Measurements from ENCODE around the gene SCAPER. TPM values are rescaled to one million over a fixed set of nuclear protein-coding genes. Genes with fewer than 3 reads are reported as not detected.

Gene SCAPER
- total and polyA plus RNA-seq, 2 of the 4 experiments (the other 2 are of a cell fraction): 2.9 to 9.7 TPM

DNA sequence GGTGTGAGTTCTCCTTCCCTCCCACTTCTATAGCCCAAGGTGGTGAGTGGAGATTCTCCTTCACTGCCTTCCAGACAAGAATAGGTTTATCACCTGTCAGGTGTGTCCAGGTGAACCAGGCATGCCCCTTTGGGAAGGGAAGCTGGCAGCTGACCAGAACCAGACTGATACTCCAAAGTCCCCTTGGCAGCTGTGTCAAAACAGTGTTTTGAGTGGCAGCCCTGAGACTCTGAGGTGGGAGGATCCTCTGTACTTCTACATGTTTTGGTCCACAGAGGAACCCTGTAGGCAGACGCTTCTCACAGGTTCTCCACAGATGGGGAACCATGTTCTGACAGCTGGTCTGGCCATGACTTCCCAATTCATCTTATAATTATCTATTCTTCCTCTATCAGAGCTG is 538.4 kb downstream of the SCAPER start:
- no peaks in the 10 kb centered on the region; the same call in 1 of the 2 replicates for H3K4me1 ChIP-seq (ENCODE audit: control insufficient read depth, insufficient read depth, low read length)
- H3K27ac ChIP-seq (ENCODE audit: insufficient read depth, low read length): no peak overlapping the region
- H4K20me1 ChIP-seq (ENCODE audit: insufficient read depth, low read length): no peaks in the 10 kb centered on the region
- H2AK5ac ChIP-seq (ENCODE audit: low read depth, low read length): no peak overlapping the region
- no CpG with 5 or more reads among the region's 1 CpG for WGBS, 2 experiments (ENCODE audit: extremely low coverage in 2 of 2, insufficient read length in 1 of 2)
- no peak for ATAC-seq (ENCODE audit: low read depth)
- intact Hi-C loops (cut with micrococcal nuclease): no loop called here
- H3K4me3 ChIP-seq (ENCODE audit: insufficient read depth, low read depth, low read length): no peak overlapping the region
- peaks cover 3% of the 10 kb centered on the region; the same call in 1 of the 2 replicates for H3K9me1 ChIP-seq (ENCODE audit: insufficient read depth, low read length)
- no peak overlapping the region for H3K18ac ChIP-seq (ENCODE audit: low read depth, low read length)
- dilution Hi-C loops (cut with HindIII; ENCODE audit: low sequenced_read_pairs, unreplicated experiment): no loop called here
- no peak overlapping the region for H3K4me2 ChIP-seq (ENCODE audit: low read depth, low read length)
- no peak overlapping the region for H2AK9ac ChIP-seq (replicated peaks; ENCODE audit: low read depth, low read length, poor library complexity)
- H3K27me3 ChIP-seq (ENCODE audit: control insufficient read depth, insufficient read depth, low read length): no peaks in the 10 kb centered on the region
- H3K36me3 ChIP-seq (ENCODE audit: control insufficient read depth, insufficient read depth, low read length): no peaks in the 10 kb centered on the region
- ChIA-PET POLR2A (ENCODE audit: unreplicated experiment) (no interaction called here), CTCF (no interaction called here)
- no peak overlapping the region for H4K91ac ChIP-seq (ENCODE audit: insufficient read depth, low read depth, low read length)
- H3K14ac ChIP-seq (replicated peaks; ENCODE audit: low read depth, low read length): no peak overlapping the region
- no peak overlapping the region for H4K8ac ChIP-seq (ENCODE audit: low read depth in 2 of 2, low read length in 2 of 2)
- H3K9me3 ChIP-seq (ENCODE audit: control insufficient read depth, insufficient read depth, low read length): no peaks in the 10 kb centered on the region
- no TSS peak for BruUV-seq (replicated peaks)
- no peak overlapping the region for H4K5ac ChIP-seq (ENCODE audit: low read depth, low read length)
- no peak overlapping the region for H2BK20ac ChIP-seq (ENCODE audit: low read depth, low read length)
- H2BK15ac ChIP-seq (ENCODE audit: low read depth, low read length): no peak overlapping the region
- H3K23ac ChIP-seq (ENCODE audit: low read depth, low read length): no peak overlapping the region
- H3K9ac ChIP-seq (ENCODE audit: low read depth, low read length): no peak overlapping the region
- no peak overlapping the region for H3K56ac ChIP-seq (ENCODE audit: extremely low read depth, insufficient read depth, low read length)
- H2BK5ac ChIP-seq (ENCODE audit: low read depth, low read length, poor library complexity, severe bottlenecking): no peak overlapping the region
- TF ChIP-seq BHLHE40 (IDR thresholded peaks at IDR 0.05; ENCODE audit: low read depth, low read length) (no peak), MAZ (IDR thresholded peaks at IDR 0.05; ENCODE audit: borderline replicate concordance, low read depth, low read length) (no peak), MAFK (IDR thresholded peaks at IDR 0.05; ENCODE audit: low read depth, low read length) (no peak), RAD21 (IDR thresholded peaks at IDR 0.05; ENCODE audit: low read length) (no peak), RCOR1 (IDR thresholded peaks at IDR 0.05; ENCODE audit: insufficient replicate concordance, low read length) (no peak), CHD1 (IDR thresholded peaks at IDR 0.05; ENCODE audit: low read depth, low read length) (no peak)
- TF ChIP-seq, protein P1, sequence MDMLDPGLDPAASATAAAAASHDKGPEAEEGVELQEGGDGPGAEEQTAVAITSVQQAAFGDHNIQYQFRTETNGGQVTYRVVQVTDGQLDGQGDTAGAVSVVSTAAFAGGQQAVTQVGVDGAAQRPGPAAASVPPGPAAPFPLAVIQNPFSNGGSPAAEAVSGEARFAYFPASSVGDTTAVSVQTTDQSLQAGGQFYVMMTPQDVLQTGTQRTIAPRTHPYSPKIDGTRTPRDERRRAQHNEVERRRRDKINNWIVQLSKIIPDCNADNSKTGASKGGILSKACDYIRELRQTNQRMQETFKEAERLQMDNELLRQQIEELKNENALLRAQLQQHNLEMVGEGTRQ (IDR thresholded peaks at IDR 0.05; ENCODE audit: low read depth, low read length): no peak
- TF ChIP-seq, protein P2, sequence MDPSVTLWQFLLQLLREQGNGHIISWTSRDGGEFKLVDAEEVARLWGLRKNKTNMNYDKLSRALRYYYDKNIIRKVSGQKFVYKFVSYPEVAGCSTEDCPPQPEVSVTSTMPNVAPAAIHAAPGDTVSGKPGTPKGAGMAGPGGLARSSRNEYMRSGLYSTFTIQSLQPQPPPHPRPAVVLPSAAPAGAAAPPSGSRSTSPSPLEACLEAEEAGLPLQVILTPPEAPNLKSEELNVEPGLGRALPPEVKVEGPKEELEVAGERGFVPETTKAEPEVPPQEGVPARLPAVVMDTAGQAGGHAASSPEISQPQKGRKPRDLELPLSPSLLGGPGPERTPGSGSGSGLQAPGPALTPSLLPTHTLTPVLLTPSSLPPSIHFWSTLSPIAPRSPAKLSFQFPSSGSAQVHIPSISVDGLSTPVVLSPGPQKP (IDR thresholded peaks at IDR 0.05; ENCODE audit: borderline replicate concordance, low read depth, low read length): no peak
- H3K4ac ChIP-seq (ENCODE audit: low read depth, low read length): no peak overlapping the region
- no peak for DNase-seq
- H3K79me1 ChIP-seq (ENCODE audit: low read depth in 1 of 2, low read length in 2 of 2): no peaks in the 10 kb centered on the region
- H2BK120ac ChIP-seq (ENCODE audit: low read depth, low read length): no peak overlapping the region
- in situ Hi-C loops (cut with MboI; ENCODE audit: low sequenced_read_pairs): no loop called here
- no peak overlapping the region for H2AFZ ChIP-seq (replicated peaks; ENCODE audit: low read length, poor library complexity)
